ENCODE data around the gene PVRIG.

GRCh38 chr7:100215895-100216294 lies 3.9 kb upstream of the PVRIG start:
- no peak for TF ChIP-seq POLR2A (IDR thresholded peaks at IDR 0.05)
- TF ChIP-seq POLR2AphosphoS5 (IDR thresholded peaks at IDR 0.05), result no peak
